Effector CD4-positive, alpha-beta T cell (primary cell): ENCODE measurements around the gene E2F4.

Experiments
- DNase-seq: peaks from one replicate; pipeline ENCODE4 v3.0.0-alpha.2; 2020

E2F4 gene

DNA sequence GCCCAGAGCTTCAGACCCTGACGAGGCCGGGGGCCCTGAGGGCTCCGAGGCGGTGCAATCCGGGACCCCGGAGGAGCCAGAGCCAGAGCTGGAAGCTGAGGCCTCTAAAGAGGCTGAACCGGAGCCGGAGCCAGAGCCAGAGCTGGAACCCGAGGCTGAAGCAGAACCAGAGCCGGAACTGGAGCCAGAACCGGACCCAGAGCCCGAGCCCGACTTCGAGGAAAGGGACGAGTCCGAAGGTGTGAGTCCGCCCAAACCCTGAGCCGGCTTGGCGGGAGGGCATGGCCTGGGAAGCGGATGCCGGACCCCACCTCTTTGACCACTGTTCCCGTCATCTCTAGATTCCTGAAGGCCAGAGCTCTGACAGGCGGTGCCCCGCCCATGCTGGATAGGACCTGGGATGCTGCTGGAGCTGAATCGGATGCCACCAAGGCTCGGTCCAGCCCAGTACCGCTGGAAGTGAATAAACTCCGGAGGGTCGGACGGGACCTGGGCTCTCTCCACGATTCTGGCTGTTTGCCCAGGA is 17.2 kb upstream of the E2F4 start:
- DNase-seq = no peak

GRCh38 chr16:67176662-67177061 is 15.3 kb upstream of the E2F4 start:
- DNase-seq = no peak

GRCh38 chr16:67177743-67178699 is 13.9 kb upstream of the E2F4 start:
- peak; percentile 43 for DNase-seq

- DNase-seq = no peak
Observed at GRCh38 chr16:67179421-67180080, 12.4 kb upstream of the E2F4 start.

GRCh38 chr16:67180166-67180565 is 11.8 kb upstream of the E2F4 start:
- DNase-seq = no peak

- DNase-seq = no peak
Observed at GRCh38 chr16:67181346-67181745, 10.6 kb upstream of the E2F4 start.

GRCh38 chr16:67182288-67182687 is 9.7 kb upstream of the E2F4 start:
- DNase-seq = no peak

DNA sequence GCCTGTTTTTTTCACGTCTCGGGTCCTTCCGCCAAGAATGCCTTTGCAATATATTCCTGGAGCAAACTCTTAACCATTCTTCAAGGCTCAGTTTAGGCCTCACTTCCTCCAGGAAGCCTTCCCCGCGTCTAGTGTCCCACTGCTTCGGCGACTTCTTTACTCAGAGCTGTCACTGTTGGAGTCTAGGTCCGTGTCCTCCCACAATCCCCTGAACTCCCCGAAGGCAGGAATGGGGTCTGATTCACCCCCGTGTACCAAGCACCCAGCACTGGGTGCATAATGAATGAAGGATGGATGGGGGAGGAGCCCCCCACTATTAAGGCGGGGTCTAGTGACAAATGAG is 8.7 kb upstream of the E2F4 start:
- no peak for DNase-seq

DNA sequence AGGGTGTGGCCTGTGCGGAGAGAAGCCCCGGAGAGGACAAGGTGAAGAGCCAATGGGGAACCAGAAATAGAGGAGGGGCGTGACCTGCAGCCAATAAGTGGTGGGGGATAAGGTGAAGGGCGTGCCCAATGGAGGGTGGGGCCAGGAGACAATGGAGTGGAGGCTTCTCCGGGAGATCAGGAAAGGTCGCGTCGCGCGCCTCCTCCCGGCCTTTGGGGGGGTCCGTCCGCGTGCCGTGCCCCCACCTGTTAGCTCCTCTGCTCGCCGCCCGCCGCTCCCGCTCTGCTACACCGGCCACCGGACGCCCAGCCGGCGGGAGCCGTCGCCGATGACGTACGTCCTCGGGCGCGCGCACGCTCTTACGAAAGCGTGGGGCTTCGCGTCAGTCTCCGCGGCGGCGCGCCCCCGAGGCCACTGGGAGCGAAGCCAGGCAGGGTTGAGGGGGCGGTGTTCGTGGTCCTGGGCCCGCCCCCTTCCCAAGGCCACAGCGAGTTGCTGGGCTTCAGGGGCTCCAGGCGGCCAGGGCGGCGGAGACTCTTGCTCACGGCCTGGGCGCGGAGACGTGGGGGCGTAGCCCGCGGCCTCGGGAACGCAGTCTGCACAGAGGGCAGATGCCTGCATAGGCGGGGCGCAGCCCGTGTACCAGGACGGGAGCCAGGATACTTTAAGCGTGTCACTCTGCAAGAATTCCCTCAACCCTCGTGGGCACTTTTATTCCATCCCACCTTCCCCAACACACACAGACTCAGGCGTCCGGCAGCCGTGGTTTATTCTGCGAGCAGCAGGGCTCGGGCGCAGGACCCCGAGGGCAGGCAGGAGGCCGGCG is 8.1 kb upstream of the E2F4 start, which contains the start of gene MATCAP1:
MATCAP1 (minus strand) TSS at position 337 of the 826 bp plus-strand sequence. CDS start 3,353 bp downstream, outside the sequence.
- peak; percentile 89 for DNase-seq

- no peak for DNase-seq
Observed at GRCh38 chr16:67184453-67184994, 7.4 kb upstream of the E2F4 start.

- peak; percentile 82 for DNase-seq
Observed at GRCh38 chr16:67184995-67185650, 6.8 kb upstream of the E2F4 start.

GRCh38 chr16:67185651-67186134 is 6.3 kb upstream of the E2F4 start:
- no peak for DNase-seq

- no peak for DNase-seq
Observed at GRCh38 chr16:67186550-67186950, 5.4 kb upstream of the E2F4 start.

GRCh38 chr16:67187175-67187890 is 4.6 kb upstream of the E2F4 start:
- no peak for DNase-seq

GRCh38 chr16:67188323-67188722 is 3.6 kb upstream of the E2F4 start:
- no peak for DNase-seq

GRCh38 chr16:67188798-67189197 is 3.2 kb upstream of the E2F4 start:
- no peak for DNase-seq

- DNase-seq = no peak
Observed at GRCh38 chr16:67190041-67190440, 1.9 kb upstream of the E2F4 start, which contains the start of gene EXOC3L1. Gene EXOC3L1 (minus strand): TSS chr16:67190136. CDS start chr16:67189676, 460 bp downstream.

DNA sequence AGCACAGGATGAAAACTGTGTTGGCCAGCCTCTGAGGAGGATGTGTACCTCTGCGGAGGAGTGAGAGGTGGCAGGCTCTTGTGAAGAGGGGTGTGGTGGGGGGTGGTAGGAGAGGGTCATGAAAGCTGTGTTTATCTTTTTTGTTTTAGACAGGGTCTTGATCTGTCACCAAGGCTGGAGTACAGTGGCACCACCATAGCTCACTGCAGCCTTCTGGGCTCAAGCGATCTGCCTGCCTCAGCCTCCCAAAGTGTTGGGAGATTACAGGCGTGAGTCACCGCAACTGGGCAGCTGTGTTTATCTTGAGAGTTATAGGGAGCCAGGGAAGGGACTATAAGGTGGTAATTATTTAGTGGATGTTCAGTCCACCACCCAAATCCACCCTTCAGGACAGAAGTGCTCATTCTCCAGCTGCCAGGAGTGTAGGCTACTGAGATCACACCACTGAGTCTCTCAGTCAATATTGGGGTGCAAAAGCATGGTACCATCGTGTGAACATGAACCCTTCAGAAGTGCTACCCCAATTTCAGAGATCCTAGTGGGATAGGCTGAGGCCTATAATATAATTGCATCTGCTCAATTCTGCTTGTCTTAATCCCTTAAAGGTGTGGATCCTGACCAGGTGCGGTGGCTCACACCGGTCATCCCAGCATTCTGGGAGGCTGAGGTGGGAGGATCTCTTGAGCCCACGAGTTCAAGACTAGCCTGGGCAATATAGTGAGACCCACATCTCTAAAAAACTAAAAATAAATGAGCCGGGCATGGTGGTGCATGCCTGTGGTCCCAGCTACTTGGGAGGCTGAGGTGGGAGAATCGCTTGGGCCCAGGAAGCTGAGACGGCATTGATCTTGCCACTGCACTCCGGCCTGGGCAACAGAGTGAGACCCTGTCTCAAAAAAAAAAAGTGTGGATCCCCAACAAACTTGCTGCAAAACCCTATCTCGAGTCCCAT is 1.2 kb upstream of the E2F4 start:
- no peak for DNase-seq

DNA sequence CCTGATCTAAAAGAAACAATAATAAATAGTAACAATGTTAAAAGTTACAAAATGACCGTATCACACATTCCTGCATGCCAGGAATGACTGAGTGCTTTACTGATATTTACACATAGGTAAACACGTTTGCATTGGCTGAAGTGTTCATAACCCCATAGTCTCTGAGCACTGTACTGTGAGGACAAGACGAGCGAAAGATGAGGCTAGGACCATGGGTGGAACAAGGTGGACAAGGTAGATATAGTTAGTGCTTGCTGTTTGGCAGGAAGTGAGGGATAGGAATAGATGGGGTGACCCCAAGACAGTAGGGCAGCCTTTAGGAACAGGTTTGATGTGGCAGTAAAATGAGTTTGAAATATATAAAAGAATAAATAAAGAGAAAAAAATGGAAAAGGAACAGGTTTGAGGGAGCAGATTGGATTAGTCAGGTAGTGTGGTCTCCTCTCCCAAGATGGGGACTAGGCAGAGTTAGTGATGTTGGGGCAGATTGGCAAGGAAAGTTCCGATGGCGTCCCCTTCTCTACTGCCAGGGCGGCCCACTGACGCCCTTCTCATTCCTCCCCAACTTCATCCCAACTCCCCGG is 452 bp upstream of the E2F4 start:
- DNase-seq = no peak
